Endometrial microvascular endothelial cells (primary cell): ENCODE results near the gene RPL35. TPM values are rescaled to one million over a fixed set of nuclear protein-coding genes. Genes with fewer than 3 reads are reported as not detected.
"Not testable (repeated sequence)": the region's sequence is repeated elsewhere in the genome, so short reads cannot be mapped to it uniquely, and the experiment has no call there.

Source experiments
- in situ Hi-C: cut with HindIII; loops from 2 replicates; pipeline ENCODE4 v1.10.0; 2017; ENCODE audit warnings: low sequenced_read_pairs, low pct_unique_long_range_greater_than_20kb; ENCODE audit errors: inconsistent ontology term
- total RNA-seq: library from RNA; depleted of rRNA; stranded (reverse); fragments of >200 nt; gene quantifications from one replicate; pipeline ENCODE4 v1.2.3, GENCODE V29; 2015; ENCODE audit errors: inconsistent ontology term

RPL35 gene
- total RNA-seq, 1 donor from 2014 or later = 2,417 TPM

DNA sequence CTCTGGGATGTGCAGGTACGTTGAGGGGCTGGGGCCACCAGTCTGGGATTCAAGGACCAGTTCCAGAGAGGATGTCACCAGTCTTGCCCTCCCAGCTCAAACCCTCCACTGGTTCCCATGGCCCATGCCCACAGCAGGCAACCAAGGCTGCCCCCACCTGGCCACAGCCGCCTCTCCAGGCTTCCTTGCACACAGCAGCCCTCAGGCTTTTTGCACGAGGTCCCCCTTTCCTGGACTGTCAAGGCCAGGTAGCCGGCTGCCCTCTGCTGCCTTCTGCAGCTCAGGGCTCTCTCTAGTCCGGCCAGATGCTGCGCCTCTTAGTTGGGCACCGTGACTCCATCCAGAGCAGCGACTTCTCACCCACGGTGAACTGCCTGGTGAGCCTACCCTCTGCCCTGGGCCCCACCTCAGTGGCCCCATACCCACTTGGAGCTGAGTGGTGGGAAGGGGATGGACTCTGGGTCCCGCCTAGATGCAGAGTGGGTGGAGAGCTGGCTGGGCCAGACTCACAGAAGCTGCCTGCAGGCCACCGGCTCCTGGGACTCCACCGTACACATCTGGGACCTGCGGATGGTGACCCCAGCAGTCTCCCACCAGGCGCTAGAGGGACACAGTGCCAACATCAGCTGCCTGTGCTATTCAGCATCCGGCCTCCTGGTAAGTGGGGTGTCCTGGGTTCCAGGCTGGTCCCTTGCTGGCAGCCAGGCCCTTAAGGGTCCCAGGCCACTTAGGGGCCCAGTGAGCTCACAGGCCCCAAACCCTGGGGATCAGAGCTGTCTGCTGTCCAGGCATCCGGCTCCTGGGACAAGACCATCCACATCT, 5.6 kb downstream of the RPL35 start:
- in situ Hi-C loops = loop anchor here (25.0 kb wide), 1 partner anchor 94 kb away; the partner anchor contains the start of gene NR6A1

DNA sequence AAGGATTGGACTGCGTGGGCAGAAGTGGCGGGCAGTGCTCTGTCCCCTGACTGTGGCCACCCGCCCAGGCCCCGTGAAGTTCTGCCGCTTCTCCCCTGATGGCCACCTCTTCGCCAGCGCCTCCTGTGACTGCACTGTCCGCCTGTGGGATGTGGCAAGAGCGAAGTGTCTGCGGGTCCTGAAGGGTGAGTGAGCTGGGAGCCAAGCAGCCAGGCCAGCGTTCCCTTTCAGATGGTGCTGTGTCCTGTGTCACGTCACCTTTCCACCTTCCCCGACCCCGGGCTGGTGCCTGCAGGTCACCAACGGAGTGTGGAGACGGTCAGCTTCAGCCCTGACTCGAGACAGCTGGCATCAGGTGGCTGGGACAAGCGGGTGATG, 6.2 kb downstream of the RPL35 start:
- in situ Hi-C loops = loop anchor here (25.0 kb wide), 1 partner anchor 93 kb away; the partner anchor contains the start of gene NR6A1

GRCh38 chr9:124854822-124855221, 6.9 kb downstream of the RPL35 start:
- in situ Hi-C loops = loop anchor here (25.0 kb wide), 1 partner anchor 93 kb away; the partner anchor contains the start of gene NR6A1

- in situ Hi-C loops = loop anchor here (25.0 kb wide), 1 partner anchor 92 kb away; the partner anchor contains the start of gene NR6A1
These were observed 7.6 kb downstream of the RPL35 start for GRCh38 chr9:124854161-124854560.

DNA sequence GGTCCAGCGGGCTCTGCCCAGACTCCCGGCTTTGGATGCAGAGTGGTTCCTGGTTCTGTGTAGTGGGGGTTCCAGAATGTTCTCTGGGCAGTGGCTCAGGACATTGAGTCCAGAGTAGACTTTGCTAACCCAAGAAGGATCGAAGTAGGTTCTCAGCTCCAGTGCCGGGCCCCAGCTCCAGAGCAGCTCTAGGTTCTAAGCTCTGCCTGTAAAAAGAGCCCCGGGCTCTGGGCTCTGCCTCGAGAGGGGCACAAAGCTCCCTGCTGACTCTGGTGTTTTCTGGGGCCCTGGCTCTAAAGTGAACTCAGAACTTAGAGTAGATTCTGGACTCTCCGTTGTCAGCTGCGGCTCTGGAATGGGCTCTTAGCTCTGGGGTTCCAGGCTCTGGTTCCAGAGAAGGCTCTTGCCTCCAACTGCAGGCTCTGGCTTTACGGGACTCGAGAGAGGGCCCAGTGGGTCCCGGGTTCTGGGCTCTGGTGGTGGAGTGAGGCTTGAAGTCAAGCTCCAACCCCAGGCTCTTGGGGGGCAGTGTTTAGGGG, 8.1 kb downstream of the RPL35 start:
- in situ Hi-C loops = loop anchor here (25.0 kb wide), 1 partner anchor 91 kb away; the partner anchor contains the start of gene NR6A1

- in situ Hi-C loops = loop anchor here (25.0 kb wide), 1 partner anchor 91 kb away; the partner anchor contains the start of gene NR6A1
These were observed 8.8 kb downstream of the RPL35 start, which contains the start of gene WDR38 for GRCh38 chr9:124852829-124853531. TSS of gene WDR38 (plus strand) at chr9:124853460. CDS start at chr9:124853532, 72 bp downstream.

DNA sequence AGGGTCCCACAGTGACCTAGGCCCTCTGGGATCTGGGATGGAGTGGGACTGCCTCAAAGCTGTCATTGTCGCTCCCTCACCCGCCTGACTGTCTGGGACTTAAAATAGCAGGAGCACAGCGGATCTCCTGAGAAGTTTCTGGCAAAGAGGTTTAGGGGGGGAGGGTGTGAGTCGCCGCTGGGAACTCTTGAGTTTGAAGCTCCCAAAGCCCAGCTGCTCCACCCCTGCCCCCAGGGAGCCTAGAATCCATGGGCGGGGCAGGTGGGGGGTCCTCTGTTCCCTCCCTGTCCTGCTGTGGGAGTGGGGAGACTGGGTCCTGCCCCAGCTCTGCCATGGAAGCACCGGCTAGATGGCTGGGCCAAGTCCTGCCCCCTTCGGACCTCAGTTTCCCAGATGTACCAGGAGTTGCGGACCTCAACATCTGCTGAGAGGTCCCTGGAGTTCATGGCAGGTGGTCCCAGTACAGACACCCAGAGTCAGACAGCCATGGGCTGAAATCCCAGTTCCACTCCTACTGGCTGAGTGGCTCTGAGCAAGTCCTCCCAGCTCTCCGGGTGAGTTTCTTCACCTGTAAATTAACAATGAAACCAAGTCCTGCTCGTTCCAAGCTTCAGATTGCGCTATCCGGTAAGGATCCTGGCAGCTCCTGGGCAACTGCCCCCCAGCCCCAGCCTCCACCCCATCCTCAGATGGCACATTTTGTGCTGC, 9.5 kb downstream of the RPL35 start:
- in situ Hi-C loops = loop anchor here (25.0 kb wide), 1 partner anchor 90 kb away; the partner anchor contains the start of gene NR6A1

DNA sequence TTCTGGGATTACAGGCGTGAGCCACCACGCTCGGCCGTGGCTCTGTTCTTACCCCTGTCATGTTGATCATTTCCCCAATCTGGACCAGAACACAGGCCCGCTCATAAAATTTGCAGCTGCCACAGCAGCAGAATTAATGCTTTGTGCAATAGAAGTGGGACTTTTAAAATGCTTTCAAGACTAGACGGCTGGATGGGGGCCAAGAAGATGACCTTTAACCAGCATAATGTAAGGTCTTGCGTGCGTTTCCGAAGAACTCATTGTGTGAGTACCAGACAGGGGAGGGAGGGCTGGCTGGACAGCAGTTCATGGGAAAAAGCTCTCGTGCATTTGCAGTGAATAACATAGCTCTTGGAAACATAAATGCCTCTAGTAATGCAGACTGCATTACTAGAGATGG, 12.0 kb downstream of the RPL35 start:
- in situ Hi-C loops = loop anchor here (25.0 kb wide), 1 partner anchor 88 kb away; the partner anchor contains the start of gene NR6A1

- in situ Hi-C loops = no loop called here
These were observed 14.8 kb downstream of the RPL35 start for GRCh38 chr9:124846969-124847368.

GRCh38 chr9:124846467-124846866, 15.3 kb downstream of the RPL35 start:
- in situ Hi-C loops = not testable (repeated sequence)

DNA sequence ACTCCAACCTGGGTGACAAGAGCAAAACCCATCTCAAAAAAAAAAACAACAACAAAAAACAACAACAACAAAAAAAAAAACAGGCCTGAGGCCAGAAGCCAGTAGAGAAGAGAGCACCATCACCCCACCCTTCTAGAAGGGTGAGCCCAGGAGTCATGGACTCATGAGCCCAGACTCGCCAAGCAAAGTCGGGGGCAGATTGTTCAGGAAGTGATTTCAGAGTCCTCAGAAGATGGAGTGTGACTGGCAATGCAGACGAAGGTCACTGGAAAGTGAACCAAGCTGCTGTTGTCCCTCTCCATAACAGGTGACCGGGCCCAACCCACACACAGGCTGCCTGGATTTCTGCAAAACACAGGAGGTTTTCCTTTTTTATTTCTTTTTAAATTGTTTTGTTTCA, 17.5 kb downstream of the RPL35 start:
- in situ Hi-C loops = no loop called here

DNA sequence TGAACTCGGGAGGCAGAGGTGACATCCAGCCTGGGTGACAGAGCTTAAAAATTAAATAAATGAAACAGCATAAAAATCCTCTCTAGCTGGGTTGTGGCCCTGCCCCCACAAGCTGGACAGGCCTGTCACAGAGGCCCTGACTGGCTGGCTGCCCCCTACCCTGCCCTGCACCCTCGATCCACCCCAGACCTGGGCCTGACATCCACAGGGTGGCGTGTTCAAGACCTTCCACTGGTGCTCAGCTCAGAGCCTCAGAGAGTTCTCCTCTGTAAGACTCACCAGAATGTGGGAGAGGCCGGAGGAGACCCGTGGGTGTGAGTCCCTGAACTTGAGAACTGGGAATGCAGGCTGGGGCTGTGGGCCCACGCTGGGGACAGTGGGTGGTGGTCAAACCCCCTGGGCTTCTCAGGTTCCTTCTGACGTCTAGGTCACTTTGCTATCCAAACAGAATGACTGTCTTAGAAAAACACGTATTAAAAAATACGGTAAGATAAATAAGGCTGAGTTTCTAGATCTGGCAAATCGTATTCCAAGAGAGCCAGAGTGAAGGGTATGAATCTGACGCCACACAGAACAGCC, 18.2 kb downstream of the RPL35 start:
- in situ Hi-C loops = no loop called here

DNA sequence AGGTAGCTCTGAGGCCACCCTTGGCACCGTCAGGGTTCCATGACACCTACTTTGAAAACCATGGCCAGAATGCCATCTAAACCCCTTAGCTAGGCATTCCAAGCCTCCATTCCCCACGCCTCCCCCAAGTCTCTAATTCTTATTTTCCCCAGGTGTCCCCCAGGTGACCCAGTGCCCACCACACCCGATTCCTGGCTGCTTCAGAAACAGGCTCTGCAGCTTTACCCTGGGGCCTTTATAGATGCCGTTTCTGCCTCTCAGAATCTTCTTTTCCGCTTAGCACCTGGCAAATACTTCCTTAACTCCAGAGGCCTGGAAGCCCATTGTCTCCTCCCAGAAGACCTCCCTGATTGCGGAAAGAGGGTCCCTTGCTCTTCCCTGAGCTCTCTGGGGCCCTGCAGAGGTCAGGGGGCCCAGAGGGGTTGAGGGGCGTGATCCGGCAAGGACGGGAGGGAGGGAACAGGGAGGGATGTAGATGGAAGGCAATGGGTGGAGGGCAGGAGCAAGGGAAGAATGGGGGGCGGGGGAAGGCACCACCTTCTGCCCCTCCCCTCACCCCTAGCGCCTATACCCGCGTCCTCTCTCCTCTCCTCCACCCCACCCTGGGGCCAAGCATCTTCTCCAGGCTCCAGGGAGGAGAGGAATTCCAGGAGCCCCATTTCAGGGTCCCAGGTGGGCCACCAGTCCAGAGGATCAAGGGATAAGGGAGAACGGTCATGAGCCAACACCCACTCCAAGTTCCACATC, 20.5 kb downstream of the RPL35 start:
- in situ Hi-C loops = no loop called here

DNA sequence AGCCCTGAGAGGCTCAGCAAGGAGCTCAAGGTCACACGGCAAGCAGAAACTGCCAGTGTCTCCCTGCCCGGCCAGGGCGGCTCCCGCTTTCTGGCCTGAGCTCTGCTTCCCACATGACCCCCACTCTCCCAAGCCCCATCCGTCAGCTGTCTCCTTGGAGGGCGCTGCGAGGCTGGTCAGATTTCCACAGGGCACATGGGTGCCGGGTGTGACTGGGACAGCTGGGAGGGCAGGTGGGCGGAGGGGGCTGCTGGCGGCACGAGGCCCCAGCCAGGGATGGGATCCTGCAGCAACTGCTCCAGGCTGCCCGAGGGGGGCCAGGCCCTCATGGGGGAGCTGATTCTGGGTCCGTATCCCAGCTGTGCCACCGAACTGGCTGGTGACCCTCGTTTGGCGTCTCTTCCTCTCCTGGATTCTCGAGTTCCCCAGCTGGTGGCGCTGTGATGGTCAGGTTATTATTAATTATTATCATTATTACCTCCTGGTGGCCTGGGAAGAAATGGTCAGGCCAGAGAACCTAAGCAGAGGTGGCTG, 21.4 kb downstream of the RPL35 start:
- in situ Hi-C loops = no loop called here

- in situ Hi-C loops = no loop called here
These were observed 22.0 kb downstream of the RPL35 start for GRCh38 chr9:124839612-124840299.

DNA sequence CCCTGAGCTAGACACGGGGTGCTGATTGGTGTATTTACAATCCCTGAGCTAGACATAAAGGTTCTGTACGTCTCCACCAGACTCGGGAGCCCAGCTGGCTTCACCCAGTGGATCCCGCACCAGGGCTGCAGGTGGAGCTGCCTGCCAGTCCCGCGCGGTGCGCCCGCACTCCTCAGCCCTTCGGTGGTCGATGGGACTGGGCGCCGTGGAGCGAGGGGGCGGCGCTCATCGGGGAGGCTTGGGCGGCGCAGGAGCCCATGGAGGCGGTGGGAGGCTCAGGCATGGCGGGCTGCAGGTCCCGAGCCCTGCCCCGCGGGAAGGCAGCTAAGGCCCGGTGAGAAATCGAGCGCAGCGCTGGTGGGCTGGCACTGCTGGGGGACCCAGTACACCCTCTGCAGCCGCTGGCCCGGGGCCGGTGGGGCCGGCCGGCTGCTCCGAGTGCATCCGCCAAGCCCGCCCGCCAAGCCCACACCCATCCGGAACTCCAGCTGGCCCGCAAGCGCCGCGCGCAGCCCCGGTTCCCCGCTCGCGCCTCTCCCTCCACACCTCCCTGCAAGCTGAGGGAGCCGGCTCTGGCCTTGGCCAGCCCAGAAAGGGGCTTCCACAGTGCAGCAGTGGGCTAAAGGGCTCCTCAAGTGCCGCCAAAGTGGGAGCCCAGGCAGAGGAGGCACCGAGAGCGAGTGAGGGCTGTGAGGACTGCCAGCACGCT, 23.0 kb downstream of the RPL35 start:
- in situ Hi-C loops = not testable (repeated sequence)
